NCI-H510A (cell line): ENCODE results near the gene INMT.

Source experiments
- DNase-seq: peaks from one replicate; lab custom pipeline; 2025; lab: John Stamatoyannopoulos, UW

Gene INMT

DNA sequence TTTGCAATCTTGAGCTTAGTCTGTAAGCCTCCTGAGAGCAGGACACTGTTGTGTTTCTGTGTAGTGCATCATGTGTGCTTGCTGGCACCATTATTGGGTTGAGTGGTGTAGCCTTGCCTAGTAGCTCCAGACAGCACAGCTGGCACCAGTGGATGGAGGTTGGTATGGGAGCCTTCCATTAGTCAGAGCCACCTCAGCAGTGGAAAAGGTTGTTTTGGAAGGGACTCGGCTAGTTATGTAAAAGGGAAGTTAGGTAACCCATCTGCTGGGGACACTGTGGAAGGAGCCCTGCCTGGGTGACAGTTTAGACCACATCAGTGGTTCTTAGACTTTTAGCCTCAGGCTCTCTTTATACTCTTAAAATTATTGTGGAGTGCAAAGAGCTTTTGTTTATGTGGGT lies 35.6 kb downstream of the INMT start:
- no peak for DNase-seq

DNA sequence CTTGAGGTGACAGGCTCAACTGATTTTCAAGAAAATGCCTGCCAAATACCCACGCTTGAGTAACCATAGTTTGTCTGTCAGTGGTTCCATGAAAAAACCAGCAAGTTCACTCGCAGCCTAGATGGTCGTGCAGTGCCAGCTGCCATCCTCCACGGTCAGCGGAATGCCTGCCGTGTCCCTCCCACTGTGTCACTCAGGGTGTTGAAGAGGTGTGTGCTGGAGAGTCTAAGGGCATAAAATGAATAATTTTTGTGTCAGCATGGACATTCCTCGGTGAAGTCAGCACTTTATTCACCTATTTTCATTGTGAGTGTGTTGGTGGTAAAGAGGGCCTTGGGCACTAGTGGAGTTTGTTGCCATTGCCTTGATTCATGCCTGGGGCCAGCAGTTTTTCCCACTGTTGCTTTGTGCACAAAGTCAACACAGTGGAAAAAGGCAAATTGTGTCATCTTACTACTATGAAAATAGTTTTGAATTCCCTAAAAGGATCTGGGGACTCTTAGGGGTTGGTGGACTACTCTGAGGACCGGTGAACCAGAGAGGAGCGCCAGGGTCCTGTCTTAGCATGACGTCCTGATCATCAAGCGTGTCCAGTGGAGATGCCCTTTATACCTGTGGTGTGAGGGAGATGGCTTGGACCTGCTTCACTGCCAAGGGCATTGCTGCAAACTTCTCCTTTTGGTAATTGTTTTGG lies 36.9 kb downstream of the INMT start:
- no peak for DNase-seq

DNA sequence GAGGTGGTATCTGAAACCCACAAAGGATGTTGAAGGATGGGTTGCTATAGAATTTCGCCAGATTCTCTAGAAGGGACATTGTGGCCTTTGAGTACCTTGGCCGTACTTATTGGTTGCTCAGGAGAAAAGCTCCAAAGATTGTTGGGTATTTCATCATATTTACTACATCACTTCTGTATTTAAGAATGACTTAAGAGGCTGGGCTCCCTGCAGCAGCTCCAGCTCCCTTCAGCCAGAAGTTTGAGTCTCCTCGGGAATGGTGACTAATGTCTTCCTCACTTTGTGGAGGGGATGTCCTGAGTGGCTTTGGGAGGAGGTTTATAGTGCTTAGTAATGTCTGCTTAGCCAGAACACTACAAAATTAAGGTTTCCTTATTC lies 37.4 kb downstream of the INMT start:
- no peak for DNase-seq

DNA sequence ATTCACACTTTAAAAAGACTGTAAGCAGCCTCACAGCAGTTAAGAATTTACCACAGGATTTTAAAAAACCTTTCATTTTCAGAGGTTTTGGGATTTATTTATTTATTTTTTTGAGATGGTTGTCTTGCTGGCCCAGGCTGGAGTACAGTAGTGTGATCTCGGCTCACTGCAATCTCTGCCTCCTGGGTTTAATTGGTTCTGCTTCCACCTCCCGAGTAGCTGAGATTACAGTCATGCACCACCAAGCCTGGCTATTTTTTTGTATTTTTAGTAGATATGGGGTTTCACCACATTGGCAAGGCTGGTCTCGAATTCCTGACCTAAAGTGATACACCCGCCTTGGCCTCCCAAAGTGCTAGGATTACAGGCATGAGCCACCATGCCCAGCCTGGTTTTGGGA lies 38.4 kb downstream of the INMT start:
- no peak for DNase-seq

DNA sequence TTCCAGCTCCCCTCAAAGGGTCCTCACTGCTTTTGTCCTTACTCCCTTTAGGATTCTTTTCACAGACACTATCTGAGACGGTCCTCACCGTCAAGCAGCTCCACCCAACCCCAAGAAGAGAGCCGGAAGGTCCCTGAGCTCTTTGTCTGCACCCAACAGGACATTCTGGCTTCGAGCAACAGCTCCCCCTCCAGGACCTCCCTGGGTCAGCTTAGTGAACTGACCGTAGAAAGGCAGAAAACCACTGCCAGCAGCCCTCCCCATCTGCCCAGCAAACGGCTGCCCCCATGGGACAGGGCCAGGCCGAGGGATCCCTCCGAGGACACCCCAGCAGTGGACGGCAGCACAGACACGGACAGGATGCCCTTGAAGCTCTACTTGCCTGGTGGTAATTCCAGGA lies 39.2 kb downstream of the INMT start:
- DNase-seq = no peak

DNA sequence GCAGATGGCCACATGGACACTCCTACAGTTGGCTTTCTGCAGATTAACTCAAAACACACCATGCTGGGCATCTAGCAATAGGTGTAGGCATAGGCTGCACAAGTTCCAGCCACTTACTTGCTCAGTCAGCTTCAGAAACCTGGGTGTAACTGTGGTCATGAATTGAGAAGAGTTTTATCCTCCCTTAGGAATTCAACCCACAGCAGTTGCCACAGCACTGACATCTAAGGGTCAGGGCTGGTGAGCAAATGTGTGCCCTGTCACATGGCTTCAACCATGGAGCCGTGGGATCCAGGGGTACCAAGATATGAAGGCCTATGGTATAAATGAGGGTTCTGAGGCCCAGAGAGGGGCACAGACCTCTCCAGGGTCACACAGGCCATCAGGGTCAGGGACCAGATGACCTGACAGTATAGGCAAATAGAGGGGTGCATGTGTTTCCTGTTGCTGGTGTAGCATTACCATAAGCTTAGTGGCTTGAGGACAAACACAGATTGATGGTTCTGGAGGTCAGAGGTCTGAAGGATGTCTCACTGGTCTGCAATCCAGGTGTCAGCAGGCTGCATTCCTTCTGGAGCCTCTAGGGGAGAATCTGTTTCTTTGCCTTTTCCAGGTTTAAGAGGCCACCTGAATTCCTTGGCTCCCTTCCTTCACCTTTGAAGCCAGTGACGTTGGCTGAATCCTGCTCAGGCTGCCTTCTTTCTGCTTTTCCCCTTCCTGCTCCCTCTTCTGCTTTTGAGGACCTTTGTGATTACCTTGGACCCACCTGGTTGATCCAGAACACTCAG lies 43.4 kb downstream of the INMT start:
- no peak for DNase-seq

DNA sequence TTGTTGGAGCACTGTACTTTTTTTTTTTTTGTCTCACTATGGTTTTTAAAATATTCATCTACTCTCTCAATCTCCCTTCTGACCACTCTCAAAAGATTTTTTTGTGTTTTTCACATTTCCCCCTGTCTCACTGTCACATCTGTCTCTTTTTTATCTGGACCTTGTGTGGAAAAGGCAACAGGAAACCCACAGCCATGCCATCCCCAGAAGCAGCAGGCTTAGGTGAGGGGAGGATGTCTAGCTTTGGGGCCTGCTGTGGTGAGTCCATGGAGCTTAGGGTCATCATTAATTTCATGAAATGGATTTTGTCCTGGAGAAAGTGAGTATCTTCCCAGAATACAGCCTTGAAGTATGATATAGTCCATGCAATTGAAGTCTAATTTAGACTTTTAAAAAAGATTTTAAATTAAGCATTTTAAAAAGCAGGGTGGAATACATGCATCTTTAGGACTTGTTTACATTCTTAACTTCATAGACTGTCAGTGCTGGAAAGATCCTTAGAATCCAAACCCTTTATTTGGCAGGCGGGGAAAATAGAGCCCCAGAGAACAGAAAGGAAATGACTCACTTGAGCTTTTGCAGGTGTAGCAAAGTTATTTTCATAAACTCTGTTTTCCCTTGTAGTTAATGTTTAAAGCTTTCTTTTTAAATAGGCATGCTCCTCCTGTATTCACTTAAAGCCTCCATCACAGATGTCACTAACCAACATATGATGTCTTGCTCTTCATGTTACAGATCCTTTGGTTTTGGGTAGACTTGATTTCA lies 44.4 kb downstream of the INMT start:
- no peak for DNase-seq

DNA sequence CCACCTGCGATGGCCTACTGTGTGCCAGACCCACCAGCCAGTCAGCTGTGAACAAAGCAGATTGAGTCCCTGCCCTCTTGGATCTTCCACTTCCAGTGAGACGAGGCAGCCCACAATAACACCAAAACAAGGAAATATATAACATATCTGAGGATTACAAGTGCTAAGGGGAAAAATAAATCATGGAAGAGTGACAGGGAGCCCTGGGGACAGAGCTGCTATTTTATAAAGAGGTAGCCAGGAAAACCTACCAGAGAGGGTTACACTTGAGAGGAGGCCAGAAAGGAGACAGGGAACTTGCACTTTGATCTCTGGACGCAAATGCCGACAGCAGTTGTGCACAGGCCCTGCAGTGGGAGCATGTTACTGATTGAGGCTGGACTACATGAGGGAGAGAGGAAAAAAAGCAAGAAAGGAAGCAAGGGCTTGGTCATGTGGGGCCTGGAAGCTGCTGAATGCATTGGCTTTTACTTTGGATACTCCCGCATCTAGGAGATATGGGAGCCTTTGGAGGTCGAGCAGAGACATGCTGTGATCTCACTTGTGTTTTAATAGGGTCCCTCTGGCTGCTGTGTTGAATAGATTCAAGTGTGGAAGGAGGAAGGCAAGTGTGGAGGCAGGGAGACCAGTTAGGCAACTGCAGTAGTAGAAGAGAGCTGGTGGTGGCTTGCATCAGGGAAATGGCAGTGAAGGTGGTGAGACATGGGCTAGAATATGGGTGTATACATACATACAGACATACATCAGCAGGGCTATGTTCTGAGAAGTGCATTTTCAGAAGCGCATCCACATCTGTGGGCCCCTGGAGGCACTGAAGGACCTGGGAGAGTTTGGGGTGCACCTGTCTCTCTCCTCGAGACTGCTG lies 45.5 kb downstream of the INMT start:
- no peak for DNase-seq

DNA sequence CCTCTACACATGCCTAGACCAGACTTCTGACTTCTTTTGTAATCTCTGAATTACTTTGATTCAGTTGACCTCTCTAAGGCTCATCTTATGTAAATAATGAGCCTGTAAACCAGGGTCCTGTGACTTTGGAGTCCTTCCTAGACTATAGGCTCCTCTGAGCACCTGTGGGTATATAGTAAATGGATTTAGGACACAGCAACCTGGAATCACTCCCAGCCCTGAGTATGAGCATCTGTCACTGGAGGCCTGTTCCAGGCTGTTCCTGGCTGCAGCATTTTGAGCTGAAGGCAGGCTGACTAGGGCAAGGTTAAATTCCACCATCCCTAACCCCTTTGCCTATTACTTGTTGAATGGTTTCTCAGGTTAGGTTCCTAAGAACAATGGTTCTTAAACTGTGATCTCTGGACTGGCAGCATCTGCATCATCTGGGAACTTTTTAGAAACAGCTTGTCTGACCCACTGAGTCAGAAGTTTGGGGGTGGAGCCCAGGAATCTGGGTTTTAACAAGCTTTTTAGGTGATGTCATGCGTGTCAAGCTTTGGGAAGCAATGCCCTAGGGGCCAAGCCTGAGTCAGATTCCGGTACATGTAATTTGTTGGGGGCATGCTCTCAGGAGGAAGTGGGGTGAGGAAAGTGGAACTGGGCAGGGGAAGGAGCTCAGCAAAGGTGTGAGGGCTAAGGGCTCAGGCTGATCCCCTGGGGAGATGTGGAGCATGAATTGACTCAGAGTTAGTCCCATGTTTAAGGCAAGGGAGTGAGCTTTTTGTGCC lies 47.5 kb downstream of the INMT start:
- no peak for DNase-seq

DNA sequence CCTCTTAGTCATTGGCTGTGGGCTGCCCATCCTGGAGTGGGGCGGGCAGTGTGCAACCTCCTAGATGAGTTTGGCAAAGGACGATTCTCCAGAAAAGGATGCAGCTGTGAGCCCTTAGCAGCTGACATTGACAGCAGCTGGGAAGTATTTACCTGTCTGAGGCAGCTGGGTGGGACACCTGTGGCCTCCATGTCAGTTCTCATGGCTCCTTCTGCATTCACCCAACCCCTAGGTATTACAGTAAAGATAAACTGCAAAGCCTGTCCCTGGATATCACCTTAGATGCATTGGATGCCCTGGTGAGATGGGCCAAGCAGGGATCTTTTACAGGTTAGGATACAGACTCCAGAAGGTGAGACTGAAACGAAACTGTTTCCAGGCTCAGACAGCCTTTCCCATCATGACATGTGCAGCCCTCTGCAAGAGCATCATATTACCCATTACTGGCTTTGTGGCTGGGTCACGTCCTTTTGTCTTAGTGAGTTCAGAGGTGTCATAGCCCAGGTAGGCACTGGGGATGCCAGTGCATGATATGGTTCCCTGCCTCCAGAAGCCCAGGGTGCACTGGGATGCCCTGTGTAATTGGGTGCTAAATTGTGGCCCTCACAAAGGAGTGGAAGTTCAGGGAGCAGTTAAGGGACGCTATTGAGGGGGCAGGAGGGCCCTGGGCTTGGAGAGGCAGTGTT lies 48.2 kb downstream of the INMT start:
- DNase-seq = no peak

DNA sequence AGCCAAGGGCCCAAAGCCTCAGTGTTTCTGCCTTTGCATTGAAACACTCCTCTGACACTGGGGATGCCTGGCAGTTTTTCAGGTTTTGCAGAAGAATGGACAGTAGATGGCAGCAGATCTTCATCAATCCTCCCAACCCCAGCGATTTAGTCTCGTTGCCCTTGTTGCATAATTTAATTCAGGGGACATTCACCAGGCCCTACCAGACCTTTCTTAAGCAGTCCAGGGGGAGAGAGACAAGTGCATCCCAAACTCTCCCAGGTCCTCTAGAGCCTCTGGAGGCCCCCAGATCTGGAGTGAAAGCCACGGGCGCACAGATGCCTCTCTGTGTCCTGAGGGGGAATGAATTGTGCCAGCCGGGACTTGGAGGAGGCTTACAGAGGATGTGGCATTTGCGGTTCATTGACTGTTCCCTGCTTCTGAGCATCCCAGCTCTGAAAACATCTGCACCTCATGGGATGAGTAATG lies 48.9 kb downstream of the INMT start:
- DNase-seq = peak; percentile 19

DNA sequence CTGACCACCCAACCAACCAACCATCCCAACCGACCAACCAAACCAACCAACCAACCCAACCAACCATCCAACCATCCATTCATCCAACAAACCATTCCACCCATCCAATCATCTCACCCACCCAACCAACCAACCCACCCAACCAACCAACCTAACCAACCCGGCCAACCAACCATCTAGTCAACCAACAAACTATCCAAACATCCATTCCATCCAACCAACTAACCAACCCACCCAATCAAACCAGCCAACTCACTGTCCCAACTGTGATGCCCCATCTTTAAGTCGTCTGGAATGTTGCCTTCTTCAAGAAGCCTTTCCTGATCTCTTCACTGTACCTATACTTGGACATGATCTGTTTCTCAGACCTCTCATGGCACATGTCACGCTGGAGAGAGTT lies 50.9 kb downstream of the INMT start:
- no peak for DNase-seq

DNA sequence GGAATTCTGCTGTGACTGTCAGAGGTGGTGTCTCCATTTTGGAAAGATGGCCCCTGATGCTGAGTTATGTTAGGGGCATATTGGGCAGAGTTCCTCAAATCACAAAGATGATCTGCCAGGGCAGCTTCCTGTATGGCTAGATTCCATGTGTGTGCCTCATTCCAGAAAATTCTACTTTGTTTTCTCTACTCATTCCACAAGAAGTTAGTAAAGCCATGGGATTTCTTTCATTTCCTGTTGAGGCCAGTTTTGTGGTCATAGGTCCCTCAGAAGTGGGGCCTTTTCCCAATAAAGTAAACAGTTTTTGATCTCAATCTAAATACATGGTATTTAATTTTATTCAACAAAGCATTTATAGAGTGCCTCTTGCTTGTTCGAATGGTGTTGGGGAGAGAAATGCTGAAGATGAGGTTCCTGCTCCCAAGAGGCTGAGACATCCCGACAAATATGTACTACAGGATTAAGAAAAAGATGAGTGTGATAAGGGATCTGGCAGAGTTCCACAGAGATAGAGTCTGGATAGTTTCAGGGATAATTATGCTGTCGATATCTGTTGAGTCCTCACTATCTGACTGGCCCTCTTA lies 52.2 kb downstream of the INMT start:
- DNase-seq = no peak

DNA sequence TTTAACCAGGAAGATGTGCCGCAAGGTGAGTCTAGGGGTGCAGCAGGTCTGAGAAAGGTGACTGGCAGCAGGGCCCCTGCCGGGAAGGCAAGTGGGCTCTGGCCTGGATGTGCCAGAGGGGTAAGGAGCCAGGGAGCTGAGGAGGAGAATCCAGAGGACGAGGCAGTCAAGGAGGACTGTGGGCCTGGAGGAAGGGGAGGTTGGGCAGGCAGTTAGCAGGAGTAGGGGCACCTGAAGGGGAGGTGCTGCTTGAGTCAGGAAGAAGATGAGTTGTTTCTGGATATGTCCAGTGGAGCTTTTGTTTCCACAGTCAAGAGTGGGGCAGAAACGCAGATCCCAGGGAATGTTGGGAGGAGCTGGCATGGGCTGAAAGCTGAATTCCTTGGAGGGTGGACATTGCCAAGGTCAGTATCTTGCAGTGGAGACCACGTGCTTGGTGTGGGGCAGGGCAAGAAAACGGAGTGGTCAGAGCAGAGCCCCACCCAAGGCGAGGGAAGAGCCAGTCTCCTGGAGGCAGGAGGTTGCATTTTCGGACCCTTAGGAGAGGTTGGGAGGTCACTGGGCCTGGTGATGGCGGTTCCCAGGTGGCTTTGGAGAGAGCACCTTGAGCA lies 53.3 kb downstream of the INMT start:
- DNase-seq = no peak

DNA sequence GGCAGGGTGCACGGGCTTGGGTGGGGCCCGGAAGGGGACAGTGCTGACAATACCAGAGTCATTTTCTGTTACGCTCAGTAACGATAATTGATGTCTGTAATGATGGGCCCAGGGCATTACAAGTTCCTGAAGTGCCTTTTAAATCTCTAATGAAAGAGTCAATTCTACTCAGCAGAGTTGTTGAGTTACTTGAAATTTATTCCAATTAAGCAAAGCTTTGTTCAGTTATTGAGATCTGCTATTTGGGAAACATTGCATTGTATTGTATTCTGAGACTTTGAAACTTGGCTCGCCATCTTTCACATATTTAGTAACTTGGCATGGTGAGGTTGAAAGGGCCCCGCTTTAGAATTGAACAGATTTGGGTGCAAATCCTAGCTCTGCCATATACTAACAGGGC lies 54.0 kb downstream of the INMT start:
- no peak for DNase-seq
